Stimulated activated CD8-positive, alpha-beta memory T cell treated with anti-CD3 and anti-CD28 coated beads, Interleukin-2, amount 100 ng/mL, for 1 hour (primary cell): Measurements from ENCODE around the gene NRIP1.

Experiments used
- DNase-seq, 2 donors: peaks; one replicate each; pipeline ENCODE4 v3.0.0-alpha.2; 2020; ENCODE audit warnings: low read depth in 2 of 2

The NRIP1 gene

DNA sequence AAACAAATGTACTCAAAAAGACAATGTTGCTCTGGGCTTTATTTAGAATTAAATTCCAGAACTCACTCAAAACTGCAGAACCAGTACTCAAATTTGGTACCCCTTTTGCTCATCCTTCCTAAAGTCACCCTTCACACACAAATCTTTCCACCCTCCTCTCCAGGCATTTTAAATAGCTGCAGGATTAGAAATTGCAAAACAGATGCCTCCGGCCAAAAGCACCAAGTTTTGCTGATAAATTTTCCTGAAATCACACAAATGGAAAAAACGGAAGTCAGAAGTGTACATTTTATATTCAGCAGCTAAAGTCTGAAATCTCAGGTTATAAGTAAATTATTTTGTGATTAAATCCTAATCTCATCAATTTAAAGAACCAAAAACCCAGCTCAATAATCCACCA is 147.0 kb downstream of the NRIP1 start:
- no peak for DNase-seq

- no peak for DNase-seq
These were observed 148.1 kb downstream of the NRIP1 start for GRCh38 chr21:14916676-14917141.

- no peak for DNase-seq
These were observed 151.2 kb downstream of the NRIP1 start for GRCh38 chr21:14913638-14914037.

- no peak for DNase-seq
These were observed 153.4 kb downstream of the NRIP1 start for GRCh38 chr21:14911351-14911750.
